Measurements from ENCODE around the gene IL18BP. TPM values are rescaled to one million over a fixed set of nuclear protein-coding genes. Genes with fewer than 3 reads are reported as not detected.

IL18BP gene
- total and polyA plus RNA-seq, 9 of the 15 experiments (the other 6 are each of a cell fraction or from before 2014, with no cell fraction given), result 0.34 to 9.4 (median 3.2) TPM

- no peak for TF ChIP-seq THRA (IDR thresholded peaks at IDR 0.05)
- Histone ChIP-seq H3K9me3 (replicated peaks; ENCODE audit: control insufficient read depth, insufficient read depth, low read depth, low read length) (no peaks in the 10 kb centered on the region), H3K4me3 (no peak overlapping the region), H3K27ac (ENCODE audit: extremely low read depth, low read depth, low read length) (no peak overlapping the region), H3K9me1 (ENCODE audit: control insufficient read depth, insufficient read depth, low read length) (peaks cover 3% of the 10 kb centered on the region), H3K36me3 (ENCODE audit: control insufficient read depth, insufficient read depth, low read length) (peaks cover 17% of the 10 kb centered on the region), H2AFZ (ENCODE audit: low read depth, low read length) (no peak overlapping the region), H3K79me2 (ENCODE audit: control insufficient read depth, insufficient read depth, low read length) (peaks cover 66% of the 10 kb centered on the region), H3K9ac (ENCODE audit: insufficient read depth in 1 of 2, low read depth in 2 of 2, low read length in 2 of 2) (no peak overlapping the region; a peak in 1 of 4 replicates), H3K27me3 (ENCODE audit: control insufficient read depth in 2 of 2, insufficient read depth in 2 of 2, low read length in 2 of 2) (no peaks in the 10 kb centered on the region), H4K20me1 (replicated peaks; ENCODE audit: control insufficient read depth, insufficient read depth, low read length) (0 out of 2 replicates have a peak, but pooled peaks cover 10% of the 10 kb centered on the region), H3K4me2 (ENCODE audit: insufficient read depth, low read length) (no peak overlapping the region), H3K4me1 (replicated peaks in 1 of 2; ENCODE audit: control insufficient read depth in 2 of 2, insufficient read depth in 2 of 2, low read length in 2 of 2) (peaks cover 26 to 30% of the 10 kb centered on the region in 2 experiments)
- intact Hi-C loops (cut with micrococcal nuclease), result no loop called here
- in situ Hi-C loops (cut with MboI), result no loop called here
- ATAC-seq (no peak), FAIRE-seq (no peak), DNase-seq (ENCODE audit: extremely low read depth in 1 of 4, low spot score in 3 of 4) (no peak)
- ChIA-PET POLR2A (interaction anchor here (0.6 to 2.0 kb wide), 4 partner anchors 8 to 23 kb away, joined by 3 to 5 read pairs (median 3); no protein-coding TSS in a partner anchor), CTCF (ENCODE audit: low intra/inter-chr PET ratio) (no interaction called here)
- 68% methylated on average over 5 of the region's 5 CpGs for WGBS (ENCODE audit: insufficient coverage, low coverage, missing lambda C conversion rate)
- no TSS peak for BruUV-seq (replicated peaks)
These were observed 40.5 kb downstream of the IL18BP start for GRCh38 chr11:72039031-72039855.
